Stimulated activated CD8-positive, alpha-beta memory T cell treated with anti-CD3 and anti-CD28 coated beads, Interleukin-2, amount 100 ng/mL, for 1 hour (primary cell): Measurements from ENCODE around the gene TUBB2A.
"Not testable (repeated sequence)": the region's sequence is repeated elsewhere in the genome, so short reads cannot be mapped to it uniquely, and the experiment has no call there.

Experiments used
- DNase-seq, 2 donors: peaks; one replicate each; pipeline ENCODE4 v3.0.0-alpha.2; 2020; ENCODE audit warnings: low read depth in 2 of 2

The TUBB2A gene

GRCh38 chr6:3152689-3153088 is 4.7 kb downstream of the TUBB2A start:
- DNase-seq = no peak

DNA sequence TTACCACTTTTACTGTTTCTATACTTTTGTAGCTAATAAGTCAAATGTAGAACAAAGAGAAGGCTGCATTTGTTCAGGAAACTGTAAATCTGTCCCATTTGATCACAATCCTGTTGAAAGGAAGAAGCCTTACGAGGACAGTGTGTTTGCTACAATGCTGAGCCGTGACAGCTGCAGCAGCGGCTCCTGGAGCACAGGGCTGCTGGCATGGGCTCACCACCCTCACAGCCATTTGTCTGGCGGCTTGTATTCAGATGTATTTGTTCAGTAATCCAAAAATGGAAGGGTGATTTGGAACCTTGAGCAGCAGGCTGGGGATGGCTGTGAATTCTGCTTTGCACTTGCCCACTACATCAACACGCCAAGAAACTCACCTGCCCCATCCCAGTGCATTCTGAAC is 5.7 kb downstream of the TUBB2A start:
- no peak for DNase-seq

DNA sequence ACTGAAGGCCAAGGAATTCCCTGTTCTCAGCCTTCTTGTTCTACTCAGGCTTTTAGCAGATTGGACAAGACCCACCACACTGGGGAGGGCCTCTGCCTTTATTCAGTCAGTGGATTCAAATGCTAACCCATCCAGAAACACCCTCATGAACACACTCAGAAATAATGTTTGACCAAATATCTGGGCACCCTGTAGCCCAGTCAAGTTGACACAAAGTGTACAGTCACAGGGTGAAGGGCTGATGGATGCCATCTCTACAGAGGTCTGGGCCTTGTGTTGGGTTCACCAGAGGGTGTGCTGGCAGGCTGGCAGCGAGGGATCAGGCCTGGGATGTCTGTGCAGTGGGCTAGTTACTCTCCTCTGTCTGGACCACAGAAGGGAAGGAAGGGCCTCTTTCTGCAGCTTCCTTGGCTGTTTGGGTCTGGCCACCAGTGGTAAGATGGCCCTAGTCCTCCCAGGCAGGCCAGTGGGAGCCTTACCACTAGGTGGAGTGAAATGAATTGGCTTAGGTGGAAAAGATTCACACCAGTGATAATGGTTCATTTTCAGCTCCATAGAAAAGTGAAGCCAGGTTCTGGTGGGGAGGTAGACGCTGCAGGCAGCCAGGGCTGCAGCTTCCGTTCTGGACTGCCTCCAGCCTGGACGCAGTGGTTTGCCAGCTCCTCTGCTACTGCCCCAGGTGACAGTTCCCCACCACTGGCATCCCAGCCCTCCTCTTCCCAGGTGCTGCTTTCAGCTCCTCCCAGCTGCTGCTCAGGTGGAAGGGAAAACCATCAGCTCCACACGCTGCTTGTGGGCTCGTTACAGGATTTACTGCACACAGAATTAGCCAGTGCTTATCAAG is 9.2 kb downstream of the TUBB2A start:
- DNase-seq = no peak

GRCh38 chr6:3144571-3144970 is 12.8 kb downstream of the TUBB2A start:
- no peak for DNase-seq

DNA sequence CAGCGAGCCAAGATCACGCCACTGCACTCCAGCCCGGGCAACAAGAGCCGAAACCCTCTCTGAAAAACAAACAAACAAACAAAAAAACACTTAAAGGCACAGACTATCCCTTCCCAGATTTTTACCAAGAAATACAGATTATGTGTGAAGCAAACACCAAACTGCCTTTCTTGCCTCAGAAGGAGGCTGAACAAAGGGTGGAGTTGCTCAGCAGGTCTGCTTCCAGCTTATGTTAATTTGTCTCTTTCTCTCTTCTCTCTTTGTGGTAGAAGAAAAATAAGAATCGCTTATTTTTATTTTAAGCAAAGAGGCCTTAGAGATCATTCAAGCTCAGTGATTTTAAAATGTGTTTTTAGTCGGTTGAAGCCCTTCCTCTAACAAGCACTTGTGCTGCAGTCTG is 14.2 kb downstream of the TUBB2A start:
- no peak for DNase-seq

GRCh38 chr6:3142536-3142935 is 14.8 kb downstream of the TUBB2A start:
- no peak for DNase-seq

DNA sequence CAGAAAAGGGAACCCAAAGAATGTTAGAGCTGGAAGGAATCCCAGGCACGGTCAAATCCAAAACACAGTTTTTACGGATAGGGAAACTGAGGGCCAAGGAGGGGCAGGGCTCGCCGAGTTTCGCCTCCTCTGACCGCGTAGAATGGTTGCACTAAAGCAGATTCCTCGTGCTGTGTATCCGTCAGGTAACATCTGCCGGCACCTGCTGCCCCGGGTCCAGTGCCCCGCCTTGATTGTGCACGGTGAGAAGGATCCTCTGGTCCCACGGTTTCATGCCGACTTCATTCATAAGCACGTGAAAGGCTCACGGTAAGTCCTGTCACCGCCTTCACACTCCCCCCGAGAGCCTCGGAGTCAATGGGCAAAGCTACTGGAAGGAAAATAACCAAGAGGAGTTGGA is 17.1 kb downstream of the TUBB2A start:
- DNase-seq = no peak

DNA sequence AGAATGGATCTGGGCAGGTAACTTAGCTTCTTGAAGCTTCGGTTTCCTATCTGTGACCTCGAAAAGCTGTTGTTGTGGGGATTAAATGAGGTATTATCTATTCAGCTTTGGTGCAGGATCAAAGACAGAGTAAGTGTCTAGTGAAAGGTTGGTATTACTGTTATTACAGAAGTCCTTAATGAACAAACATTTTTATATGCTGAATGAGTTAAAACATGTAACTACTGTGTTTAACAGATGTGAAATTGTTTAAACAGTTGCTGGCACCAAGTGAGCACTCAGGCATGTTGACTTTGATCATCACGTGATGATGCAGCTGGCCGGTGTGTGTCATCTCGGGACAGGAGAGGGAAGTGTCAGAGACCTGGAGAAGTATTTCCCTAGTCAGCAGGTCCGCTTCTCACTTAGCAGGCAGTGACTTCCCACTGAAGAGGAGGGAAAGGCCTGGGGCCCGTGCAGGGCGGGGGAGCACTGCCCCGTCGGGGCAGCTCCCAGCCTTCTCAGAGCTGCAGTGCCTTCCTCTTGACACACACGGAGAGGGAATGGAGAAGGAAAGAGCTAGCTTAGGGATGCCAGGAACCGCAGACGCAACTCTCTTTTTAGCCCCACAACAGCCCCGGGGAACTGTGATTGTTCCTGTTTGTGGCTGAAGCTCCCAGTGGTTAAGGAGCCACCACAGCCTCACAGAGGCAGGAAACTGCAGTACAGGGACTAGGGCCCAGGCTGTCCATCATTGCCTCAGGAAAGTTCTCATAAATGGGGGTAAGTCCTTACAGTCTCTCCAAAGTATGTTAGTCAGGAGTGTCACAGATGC is 18.0 kb downstream of the TUBB2A start:
- no peak for DNase-seq

DNA sequence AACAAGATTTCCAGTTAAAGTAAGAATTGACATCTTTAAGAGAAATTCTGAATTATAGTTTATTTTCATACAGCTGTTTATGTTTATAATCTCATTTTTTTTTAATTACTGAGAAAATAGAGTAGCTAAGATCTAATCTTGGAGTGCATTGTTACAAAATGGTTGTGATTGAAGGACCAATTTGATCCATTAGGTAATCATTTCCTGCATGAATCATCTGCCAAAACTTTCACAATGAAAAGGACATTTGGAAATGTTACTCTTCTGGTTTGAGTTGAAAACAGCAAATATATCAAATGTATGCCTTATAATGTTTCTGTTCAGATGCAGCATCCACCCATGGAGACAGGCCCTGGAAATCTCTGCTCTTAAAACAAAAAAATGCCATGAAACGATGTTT is 19.0 kb downstream of the TUBB2A start:
- DNase-seq = no peak

DNA sequence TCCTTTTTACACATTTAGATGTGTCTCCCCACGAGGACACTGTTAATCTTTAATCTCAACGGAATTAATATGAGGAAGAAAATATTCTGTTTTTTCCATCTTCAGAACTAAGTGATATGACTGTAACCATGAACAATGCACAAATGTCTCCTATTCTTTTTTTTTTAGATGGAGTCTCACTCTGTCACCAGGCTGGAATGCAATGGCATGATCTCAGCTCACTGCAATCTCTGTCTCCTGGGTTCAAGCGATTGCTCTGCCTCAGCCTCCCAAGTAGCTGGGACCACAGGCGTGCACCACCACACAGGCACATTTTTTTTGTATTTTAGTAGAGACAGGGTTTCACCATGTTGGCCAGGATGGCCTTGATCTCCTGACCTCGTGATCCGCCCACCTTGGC is 19.5 kb downstream of the TUBB2A start:
- not testable (repeated sequence) for DNase-seq

- DNase-seq = no peak
Observed at GRCh38 chr6:3137057-3137777, 20.1 kb downstream of the TUBB2A start.

- no peak for DNase-seq
Observed at GRCh38 chr6:3136292-3137011, 20.9 kb downstream of the TUBB2A start.

- no peak for DNase-seq
Observed at GRCh38 chr6:3135668-3136291, 21.6 kb downstream of the TUBB2A start.

GRCh38 chr6:3133515-3133914 is 23.8 kb downstream of the TUBB2A start:
- no peak for DNase-seq

GRCh38 chr6:3131695-3132094 is 25.6 kb downstream of the TUBB2A start:
- DNase-seq = no peak

DNA sequence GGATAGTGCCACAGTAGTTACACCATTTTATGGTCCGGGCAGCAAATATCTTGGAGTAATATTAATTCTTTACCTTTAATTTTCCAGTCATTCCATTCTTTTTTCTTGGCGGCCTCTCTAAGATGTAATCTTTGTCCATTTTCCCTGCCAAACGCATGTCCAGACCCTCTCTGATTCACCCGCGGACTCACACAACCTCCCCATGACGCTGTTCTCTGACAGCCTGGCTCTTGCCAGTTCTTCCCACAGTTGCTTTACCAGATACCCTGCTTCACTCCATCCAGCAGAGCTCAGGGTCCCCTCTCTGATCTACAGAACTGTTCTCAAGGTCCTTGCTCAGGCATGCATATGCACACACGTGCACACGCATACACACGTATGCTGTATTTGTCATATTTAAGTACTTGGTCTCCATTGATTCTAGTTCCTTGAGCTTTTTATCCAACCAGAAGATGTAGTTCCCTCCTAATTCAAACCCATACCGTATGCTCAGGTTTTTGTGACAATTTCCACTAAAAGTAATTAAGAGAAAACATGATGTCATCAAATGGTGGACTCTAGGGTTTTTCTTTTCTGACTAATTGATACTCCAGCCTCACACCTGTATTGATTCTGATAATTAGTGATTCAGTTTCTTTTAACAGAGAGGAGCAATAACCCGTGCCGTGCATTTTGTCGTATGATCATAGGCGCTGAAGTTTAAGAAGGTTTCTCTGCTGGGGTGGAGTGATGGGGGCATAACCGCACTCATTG is 28.8 kb downstream of the TUBB2A start:
- no peak for DNase-seq

DNA sequence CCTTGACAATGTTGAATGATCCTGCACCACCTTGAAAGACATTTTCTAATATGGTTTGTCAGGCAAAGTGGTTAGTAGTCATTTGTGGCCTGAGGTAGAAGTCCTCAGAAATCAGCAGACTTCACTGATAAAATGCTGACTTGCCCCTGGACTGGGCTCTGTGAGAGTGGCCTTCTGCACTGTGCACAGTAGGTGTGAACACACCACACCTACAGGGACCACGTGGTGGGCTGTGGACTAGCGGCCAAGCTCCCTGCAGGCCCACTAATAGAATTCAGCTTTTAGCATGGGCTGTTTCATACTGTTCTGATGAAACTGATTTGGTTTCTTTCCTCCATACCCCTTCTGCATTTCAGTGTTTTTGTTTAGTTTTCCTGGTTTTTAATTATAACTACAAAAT is 31.5 kb downstream of the TUBB2A start:
- DNase-seq = no peak

DNA sequence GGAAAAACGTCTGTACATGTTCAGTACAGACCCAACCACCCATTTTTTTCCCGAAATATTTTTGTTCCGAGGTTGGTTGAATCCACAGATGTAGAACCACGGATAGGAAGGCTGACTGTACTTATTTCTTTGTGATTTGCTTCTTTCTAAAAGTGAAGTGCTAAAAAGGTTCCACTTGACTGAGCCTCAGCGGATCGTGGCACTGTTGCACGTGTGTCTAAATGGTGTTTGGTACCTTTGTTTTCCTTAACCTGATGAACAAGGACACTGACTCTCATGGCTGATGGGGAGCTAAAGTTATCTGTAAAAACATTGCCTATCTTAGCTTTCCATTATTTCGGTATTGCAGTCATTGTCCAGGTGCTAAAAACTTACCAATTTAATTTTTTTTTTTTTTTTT is 32.7 kb downstream of the TUBB2A start:
- DNase-seq = no peak

GRCh38 chr6:3122823-3123182 is 34.5 kb downstream of the TUBB2A start:
- DNase-seq = no peak

DNA sequence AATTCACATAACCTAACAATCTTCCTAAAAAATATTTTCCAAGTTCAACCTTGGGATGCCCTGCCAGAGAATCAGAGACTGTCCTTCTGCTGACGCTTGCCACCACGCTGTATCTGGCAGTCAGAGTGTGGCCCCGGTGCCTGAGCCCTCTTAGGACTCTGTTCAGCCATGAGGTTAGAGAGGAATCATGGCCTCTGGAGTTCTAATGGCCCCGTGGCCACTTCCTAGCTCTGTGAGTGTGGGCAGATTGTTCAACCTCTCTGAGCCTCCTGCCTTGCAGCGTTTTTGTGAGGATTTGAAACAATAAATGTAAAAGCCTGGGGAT is 36.6 kb downstream of the TUBB2A start:
- no peak for DNase-seq
